ENCODE measurements around the gene MVB12B.

The MVB12B gene

DNA sequence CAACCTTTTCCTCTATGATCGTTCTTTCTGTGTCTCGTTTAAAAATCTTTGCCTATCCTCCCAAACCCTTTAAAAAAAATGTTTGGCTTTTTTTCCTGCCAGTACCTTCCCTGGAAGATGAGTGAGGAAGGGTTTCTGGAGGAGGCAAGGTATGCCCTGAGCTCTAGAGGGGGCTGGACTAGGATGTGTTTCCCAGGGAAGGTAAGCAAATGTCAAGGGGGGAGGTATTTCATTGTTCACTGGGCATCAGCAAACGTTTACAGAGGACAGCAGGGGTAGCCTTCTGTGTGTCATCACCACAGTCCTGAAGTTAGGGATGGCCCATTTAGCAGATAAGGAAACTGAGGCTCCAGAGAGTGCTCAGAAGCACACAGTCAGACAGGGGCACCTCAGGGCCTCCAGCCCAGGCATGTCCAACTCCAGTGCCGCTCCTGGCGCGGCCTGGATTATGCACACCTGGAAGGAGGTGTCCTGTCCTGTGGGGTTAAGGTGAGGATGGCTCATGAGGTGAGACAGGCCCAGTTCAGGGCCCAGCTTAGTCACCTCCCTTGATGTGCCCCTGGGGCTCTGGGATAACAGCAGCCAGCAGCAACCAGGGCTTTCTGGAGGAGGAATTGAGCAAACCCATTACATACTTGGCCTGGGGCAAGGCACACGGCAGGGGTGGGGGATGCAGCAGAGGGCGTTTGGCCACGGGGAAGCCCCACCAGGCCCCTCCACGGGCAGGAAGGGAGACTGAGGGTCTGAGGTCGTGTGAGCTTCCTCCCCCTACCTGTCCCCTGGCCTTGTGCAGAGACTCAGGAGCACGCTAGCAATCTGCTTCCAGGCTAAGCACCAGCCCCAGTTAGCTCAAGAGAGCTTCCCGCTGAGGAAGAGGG is 186.8 kb downstream of the MVB12B start:
- DNase-seq = no peak

DNA sequence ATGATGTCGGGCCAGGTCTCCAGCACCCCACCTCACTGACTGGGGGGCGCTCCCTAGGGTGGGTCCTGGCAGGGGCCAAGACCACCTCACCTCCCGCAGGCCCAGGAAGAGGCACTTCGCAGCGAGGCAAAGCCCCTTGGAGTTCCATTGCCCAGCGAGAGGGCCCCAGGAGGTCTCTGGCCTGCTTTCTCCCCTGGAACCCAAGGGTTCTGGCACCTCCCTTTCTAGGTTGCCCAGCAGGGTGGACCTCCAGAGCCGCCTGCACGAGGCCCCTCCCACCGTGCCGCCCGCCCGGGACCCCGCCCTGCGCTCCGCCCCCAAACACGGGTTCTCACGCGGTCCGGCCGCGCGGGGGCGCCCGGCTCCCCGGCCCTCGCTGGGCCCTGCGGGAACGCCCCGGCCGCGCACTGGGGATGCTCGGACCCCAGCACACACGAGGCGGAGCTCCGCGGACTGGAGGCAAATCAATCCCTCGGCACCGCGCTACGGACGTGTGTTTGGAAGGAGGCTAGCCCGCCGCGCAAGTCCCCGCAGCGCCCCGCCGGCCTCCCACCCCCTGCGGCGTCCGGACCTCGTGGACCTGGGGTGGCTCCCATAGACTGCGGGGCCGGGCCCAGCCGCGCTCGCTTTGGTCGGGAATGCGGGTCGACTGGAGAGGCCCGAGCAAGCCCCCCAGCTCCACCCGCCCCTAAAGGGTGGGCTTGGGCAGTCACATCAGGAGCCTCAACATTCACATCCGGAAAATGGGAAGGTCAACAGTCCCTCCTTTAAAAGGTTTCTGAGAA is 187.6 kb downstream of the MVB12B start:
- peak; percentile 74 for DNase-seq

DNA sequence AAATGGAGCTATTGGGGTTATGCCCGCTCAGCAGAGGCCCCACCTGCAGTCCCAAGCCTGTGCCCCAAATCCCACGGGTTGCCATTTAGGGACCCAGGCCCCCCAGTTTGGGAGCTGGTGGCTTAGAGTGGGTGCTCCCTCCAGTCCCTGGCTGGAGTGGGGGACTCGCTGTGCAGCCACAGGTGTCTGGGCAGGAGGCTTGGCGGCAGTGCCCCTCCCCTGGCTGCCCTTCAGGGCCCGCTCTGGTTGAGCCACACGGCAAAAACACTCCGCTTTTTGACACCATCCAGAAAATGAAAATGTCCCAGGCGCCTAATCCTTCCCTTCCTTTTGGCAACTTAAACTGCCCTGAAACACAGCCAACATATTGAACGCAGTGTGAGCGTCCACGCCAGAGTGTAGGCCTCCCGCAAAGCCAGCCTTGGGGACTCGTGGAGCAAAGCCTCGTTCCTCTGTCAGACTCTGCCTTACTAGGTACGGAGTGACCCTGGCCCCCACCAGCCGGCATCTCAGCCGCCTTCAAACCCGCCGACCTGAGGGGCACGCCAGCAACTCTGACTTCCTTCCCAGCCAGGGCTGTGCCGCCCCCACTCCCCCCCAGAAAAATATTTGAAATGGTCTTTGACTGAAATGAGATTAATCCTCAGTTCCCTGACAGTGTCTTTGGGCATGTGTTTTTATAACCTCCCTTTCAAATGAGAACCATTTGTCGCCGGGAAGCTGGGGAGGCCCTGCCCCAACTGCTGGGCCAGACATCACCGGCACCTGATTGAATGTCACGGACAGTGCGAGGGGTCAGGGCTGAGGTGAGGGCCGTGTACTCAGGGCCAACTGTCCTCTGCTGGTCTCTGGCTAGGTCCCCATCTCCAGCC is 188.6 kb downstream of the MVB12B start:
- no peak for DNase-seq

DNA sequence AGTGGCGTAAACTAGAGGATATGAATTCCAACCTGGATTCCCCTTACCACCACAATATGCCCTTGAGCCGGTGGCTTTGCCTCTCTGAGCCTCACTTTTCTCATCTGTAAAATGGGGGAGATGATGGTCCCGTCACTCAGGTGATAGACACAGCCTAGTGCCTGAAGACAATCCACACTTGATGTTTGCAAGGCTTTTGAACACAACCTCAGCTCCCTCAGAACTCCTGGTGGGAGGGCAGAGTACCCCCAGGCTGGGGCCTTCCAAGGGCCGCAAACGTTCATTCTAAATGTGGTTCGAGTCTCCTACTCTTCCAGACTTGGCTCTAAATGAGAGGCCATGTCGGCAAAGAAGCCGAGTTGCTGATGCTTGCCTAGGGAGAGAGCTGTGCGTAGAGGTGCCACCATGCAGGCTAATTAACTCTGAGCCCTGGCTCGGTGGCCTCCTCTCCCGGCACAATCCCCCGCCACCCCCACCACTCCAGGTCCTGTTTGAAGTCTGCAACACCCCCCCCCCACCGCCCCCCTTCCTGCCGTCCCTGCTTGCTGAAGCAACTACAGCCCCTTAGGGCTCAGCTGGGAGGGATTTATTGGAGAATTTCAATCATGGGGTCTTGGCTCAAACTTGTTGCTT is 189.4 kb downstream of the MVB12B start:
- DNase-seq = no peak

DNA sequence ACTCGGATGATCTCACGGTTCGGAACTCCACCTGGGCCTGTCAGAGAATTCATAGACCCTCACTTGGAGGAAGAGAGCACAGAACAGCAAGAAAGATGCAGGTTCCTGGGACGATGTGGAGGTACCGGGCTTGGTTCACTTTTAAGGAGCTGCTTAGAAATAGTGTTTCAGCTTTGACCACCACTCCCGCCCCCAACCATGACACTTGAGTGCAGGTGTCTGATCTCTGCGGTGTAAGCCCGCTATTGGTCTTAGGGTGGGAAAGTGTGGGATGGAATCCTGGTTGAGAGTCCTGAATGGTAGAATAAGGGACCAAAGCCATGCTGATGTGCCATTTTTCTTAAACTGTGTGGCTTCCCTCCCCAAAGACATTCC is 189.9 kb downstream of the MVB12B start:
- DNase-seq = no peak

DNA sequence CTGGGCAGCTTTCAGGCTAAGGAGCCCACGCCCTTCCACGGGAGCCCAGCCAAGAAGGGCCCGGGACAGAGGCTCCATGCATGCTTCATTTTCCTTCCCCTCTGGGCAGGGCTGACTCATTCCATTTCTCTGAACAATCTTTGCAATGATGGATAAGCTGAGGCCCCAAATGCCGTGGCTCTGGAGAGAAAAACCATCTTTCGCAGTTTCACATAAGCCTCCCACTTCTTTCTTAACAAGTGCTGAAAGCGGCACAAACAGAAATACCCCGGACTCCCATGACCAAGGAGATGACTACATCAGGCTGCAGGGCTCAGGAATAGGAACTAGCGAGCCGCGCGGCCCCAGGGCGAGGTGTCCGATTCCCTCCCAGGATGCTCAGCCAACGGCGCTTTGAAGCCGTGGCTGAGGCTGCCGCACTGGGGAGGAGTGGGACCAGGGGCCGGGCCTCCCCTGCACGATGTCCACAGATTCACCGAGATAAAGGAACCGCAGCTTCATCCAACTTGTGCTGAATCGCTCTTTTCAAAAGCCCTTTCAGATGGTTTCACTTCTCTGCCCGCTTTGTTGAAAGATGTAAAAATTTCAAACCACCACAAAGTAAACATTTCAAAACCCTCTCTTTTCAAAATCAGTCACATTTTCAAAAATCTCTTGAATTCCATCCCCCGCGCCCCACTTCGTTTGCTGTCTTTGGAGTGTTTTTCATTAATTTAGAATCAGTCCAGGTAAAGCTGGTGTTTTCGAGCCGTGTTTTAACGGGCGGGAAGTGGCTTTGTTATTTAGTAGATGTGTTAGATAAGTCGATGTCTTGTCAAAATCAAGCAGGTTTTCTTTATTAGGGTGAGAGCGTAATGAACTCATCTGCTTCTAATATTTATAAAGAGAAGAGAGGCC is 190.6 kb downstream of the MVB12B start:
- peak; percentile 70 for DNase-seq

DNA sequence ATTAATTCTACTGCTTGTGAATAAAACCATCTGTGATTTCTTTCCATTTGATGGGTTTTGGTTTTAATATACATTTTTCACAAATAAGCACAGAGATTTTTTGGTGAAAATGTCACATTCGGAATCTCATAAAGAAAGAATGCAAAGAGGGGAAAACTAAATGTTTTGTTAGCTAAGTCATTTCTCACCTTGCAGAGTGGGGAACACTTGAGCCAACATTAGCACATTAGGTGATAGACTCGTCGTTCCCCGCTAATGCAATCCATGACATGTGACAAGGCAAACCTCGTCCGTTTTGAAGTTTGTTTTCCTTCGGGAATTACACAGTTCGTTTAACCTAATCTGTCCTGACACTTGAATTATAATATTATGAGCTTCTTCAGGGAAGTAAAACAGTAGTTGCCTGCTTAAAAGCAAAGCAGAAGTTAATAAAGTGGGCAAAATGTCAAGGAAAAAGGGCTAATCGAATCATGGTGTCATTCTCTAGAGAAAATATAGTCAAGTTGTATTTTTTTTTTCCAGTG is 191.3 kb downstream of the MVB12B start:
- no peak for DNase-seq

DNA sequence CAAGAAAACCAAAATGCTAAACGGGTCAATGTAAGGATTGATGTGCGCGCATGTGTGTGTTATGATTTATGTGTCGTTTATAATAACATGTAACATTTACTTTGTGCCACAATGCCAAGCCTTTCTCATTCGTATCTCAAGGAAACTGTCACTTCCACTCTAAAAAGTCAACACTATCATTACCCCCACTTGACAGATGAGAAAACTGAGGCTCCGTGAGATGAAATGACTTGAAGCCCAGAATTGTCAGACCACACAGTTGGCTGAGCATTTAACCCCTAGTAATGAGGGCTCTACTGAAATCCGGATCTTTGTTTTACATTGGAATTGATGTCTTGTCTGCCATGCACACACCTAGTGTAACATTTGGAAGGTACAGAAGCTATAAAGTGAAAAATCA is 192.1 kb downstream of the MVB12B start:
- no peak for DNase-seq

DNA sequence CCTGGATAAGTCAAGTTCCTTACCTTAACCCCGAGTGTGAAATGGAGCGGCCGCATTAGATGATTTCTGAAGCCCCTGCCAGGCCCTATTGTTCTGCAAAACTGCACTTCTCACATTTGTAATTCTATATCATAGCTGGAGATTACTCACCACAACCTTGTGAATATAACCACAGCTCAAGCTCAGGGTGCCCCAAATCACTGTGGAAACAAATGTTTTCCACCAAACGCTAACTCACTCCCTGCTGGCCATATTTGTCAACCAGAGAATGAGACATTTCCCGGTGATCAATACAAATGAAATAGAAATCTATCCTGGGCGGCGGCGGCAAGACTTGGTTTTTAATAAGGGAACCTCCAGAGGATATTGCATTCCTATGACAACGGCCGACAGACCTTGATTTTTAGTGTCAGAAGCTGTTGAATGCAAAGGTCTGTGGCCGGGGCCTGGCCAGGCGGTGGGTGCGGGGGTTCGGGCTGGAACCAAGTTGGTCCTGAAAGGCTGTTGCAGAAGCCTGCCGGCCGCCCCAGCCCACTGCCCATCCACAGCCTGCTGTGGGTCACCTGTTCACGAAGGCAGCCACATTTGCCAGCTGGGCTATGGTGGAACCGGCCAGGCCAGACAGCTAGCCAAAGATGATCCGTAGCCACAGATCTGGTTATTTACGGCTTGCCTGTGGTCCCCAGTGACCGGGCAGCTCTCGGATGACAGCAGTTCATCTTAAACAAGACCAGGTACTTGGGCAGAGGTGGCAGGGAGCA is 193.2 kb downstream of the MVB12B start:
- no peak for DNase-seq

DNA sequence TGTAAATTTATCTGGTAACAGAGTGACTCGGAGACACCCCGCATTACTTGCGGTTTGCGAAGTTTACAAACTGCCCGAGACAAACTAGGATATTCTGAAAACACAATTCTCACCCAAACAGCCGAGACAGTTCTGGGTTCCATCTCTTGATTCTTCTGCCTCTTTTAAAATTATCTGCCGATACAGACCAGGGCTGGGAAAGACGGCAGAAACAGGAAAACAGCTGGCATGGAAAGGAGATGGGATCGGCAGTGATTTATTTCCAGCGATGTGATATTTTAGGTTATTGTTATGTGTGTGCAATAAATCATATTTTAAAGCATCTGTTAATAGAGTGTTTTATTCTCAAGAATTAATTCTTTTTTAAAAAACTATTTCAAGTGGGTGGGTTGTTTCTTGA is 193.8 kb downstream of the MVB12B start:
- DNase-seq = no peak

DNA sequence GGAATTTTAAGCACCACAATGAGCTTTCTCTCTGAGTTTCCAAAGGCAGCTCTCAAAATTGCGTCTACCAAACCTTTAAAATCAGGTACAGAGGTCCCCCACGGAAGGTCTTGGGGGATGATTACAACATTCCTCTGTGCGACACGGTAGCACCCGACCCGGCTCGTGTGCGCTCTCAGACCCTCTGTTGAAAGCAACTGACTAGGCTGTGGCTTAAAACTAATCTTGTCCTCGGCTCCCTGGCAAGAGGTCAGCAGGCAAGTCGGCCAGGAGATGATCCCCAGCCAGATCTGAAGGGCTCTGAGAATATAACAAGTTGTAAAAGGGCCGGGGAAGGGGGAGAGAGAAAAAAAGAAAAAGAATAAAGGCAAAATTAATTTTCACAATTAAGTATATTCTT is 194.5 kb downstream of the MVB12B start:
- DNase-seq = no peak

DNA sequence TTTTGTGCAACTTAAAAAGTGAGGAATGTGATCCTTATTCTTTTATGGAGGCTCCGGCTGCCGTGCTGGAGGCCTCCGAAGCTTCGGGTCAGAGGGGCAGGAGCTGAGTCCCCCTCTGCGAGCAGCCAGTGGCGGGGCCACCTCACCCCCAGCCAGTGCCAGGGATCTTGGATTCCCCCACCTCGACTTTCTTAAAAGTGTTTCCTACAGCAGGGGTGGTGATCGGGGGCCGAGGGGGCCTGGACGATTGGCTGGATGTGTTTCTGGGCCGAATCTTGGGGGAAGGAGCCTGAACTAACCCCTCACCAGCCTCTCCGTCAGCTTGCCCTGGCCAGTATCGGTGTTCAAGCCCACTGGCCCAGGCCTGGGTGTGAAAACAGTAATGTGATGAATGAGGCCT is 194.9 kb downstream of the MVB12B start:
- DNase-seq = no peak

DNA sequence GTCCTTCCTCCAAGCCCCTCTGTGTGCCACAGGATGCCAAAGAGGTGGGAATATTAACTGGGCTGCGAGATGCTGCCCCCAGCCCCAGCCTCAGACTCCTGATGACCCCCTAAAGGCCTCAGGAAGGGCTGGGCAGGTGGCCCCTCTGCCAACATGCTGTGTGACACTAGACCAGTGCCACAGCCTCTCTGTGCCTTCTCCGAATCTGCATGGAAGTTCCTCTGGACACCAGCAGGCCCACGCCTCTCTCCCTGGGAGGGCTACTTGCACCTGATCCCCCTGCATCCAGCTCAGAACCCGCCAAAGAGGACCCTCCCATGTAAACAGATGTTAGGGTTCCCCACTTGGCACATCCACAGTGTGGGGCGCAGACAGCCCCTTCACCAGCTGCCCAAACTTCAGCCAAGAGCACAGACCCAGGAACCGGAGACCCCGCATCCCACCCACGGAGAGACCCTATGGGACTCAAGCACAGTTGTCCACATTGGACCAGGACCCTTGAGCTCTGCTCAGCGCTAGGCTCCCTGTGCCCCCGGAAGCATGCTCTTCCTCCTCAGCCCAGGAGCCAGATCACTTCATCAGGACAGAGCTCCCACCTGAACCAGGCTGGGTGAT is 195.5 kb downstream of the MVB12B start:
- no peak for DNase-seq

DNA sequence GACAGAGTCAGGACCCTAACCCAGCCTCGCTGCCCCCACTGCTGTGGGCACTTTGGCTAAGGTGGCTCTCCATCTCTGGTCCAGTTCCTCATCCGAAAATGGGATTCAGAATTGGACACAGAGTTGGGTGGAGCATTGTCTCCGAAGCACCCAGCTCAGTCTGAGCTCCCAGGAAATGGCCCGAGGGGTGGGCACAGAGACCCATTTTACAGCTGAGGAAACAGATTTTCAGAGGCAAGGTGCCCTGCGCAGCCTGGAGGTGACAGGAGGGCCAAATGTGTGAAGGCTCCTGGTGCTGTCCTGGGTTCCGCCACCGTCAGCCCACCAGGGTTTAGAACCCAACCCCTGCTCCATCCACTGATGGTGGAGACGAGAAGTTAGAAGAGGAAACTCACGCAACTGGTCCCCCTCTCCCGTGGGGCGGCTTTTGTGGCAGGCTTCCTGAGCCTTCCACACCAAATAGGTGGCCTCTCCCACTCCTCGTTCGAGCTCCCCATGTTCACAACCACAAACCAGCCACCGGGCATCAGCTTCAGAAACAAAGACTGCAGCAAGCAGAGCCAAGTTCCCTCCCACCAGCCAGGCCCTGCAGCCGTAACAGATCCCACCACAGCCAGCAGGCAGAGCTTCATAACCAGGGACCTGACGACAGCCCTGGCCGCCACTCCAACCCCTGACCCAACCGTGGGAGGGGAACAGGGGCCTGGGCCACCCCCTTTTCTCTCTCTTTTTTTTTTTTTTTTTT is 196.2 kb downstream of the MVB12B start:
- no peak for DNase-seq

DNA sequence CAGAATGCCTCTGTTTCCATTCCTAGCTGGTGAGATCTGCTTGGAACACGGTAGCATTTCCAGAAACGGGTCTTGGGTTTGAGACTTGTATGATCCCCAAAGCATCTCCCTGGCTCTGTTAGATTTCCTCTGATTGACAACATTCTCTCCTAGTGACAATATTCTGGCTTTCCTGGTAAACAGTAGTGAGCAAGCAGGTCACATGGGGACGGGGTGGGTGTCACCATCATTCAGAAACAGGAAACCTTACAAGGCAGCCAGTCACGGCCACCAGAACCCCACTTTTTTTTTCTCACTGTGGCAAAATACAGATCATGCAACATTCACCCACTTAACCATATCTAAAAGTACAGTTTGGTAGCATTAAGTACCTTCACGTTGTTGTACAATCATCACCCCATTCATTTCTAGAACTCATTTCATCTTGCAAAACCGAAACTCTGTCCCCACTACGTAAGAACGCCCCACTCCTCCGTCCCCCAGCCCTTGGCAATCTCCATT is 197.0 kb downstream of the MVB12B start:
- DNase-seq = peak; percentile 60

DNA sequence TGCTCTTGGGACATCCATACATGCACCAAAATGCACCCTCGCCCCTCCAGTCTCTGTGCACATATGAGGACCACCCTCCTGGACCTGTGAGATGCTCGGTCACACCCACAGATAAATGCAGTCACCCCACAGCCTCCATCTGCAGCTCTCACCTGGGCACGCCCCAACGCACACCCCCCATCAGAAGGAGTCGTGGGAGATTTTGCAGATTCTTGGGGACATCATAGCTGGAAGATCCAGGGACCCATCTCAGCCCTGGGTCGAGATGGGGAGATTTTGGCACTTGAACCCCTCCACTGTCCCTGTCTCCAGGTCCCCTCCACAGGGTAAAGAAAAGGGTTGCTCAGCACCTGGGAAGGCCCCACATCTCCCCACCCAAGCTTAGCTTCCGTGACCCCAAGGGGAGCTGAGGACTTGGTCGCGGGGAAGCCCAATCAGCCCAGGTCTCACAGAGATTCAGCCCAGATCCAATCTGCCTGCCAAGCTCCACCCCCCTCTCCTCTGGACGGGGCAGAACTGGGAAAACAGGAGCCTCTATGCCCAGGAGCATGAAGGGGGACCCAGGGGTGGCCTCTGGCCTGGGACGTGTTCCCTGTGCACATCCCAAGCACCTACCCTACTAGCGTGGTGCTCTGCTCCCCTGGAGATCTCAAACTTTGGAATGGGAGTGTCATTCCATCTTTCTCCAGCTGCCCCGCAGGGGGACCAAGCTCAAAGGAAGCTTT is 197.9 kb downstream of the MVB12B start:
- DNase-seq = no peak

DNA sequence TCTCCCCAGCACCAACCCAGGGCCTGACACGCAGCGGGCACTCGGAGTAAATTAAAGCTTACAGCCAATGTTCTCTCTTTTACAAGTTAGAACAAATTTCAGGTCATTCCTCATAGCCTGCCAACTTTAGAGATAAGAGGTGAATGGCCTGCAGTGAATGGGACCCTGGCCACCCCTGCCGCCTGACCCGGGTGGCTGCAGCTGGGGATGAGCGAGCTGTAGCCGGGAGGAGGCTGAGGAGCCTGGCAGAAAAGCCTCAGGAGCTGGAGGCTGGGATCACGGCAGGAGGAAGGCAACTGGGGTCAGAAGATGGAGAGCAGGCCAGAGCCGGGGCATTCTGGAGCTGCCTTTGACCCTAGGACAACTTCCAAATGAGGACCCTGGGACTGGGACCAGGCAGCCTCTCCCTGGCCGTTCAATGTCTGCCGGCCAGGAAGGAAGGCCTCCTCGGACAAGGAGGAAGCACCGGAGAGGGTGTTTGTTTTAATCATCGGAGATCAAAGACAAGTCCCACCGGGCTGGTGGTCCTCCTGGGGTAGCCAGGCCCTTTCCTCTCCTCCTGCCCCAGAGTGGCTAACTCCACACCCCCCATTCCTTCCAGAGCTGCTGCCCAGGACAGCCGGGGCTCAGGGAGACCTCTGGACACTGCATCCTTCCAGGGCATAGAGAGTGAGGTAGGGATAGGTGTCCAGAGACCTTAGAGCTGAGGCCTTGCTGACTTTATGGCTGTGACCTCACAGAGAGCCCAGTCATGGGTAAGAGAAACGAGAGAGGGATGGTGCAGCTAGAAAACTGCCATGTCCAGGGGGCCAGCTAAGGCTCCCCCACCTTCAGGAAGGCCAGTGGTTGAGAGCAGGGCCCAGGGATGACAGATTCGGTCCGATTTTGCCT is 199.8 kb downstream of the MVB12B start:
- DNase-seq = no peak
